Measurements from ENCODE around the gene NLRX1.
"Not testable (repeated sequence)": the region's sequence is repeated elsewhere in the genome, so short reads cannot be mapped to it uniquely, and the experiment has no call there.

NLRX1 gene

GRCh38 chr11:119188067-119188466, 19.5 kb downstream of the NLRX1 start:
- no peak for DNase-seq

GRCh38 chr11:119188887-119189286, 20.4 kb downstream of the NLRX1 start:
- DNase-seq, result no peak

GRCh38 chr11:119189393-119189792, 20.9 kb downstream of the NLRX1 start:
- no peak for DNase-seq

GRCh38 chr11:119190531-119190930, 22.0 kb downstream of the NLRX1 start:
- no peak for DNase-seq

- not testable (repeated sequence) for DNase-seq
Observed at GRCh38 chr11:119191265-119191664, 22.7 kb downstream of the NLRX1 start.

GRCh38 chr11:119192111-119192510, 23.6 kb downstream of the NLRX1 start:
- DNase-seq, result no peak

- no peak for DNase-seq
Observed at GRCh38 chr11:119193001-119193400, 24.5 kb downstream of the NLRX1 start.

GRCh38 chr11:119193626-119194025, 25.1 kb downstream of the NLRX1 start:
- DNase-seq, result no peak

- DNase-seq, result no peak
Observed at GRCh38 chr11:119194811-119195440, 26.4 kb downstream of the NLRX1 start.

- no peak for DNase-seq
Observed at GRCh38 chr11:119195680-119196079, 27.2 kb downstream of the NLRX1 start.

GRCh38 chr11:119196833-119197483, 28.4 kb downstream of the NLRX1 start:
- DNase-seq, result peak; percentile 78 to 85

GRCh38 chr11:119198925-119199324, 30.4 kb downstream of the NLRX1 start:
- no peak for DNase-seq

- not testable (repeated sequence) for DNase-seq
Observed at GRCh38 chr11:119201236-119201635, 32.7 kb downstream of the NLRX1 start.

GRCh38 chr11:119202554-119202953, 34.0 kb downstream of the NLRX1 start:
- DNase-seq, result no peak

GRCh38 chr11:119204066-119204465, 35.5 kb downstream of the NLRX1 start:
- DNase-seq, result no peak

GRCh38 chr11:119205080-119205479, 36.6 kb downstream of the NLRX1 start:
- peak; percentile 3 to 17 for DNase-seq

- DNase-seq, result peak; percentile 92 to 96
Observed at GRCh38 chr11:119205574-119206510, 37.3 kb downstream of the NLRX1 start, which contains the start of gene CBL. Gene CBL, plus strand, starts transcription at chr11:119206339. Its CDS starts 79 bp downstream, at chr11:119206418.

- DNase-seq, result peak; percentile 37 to 55
Observed at GRCh38 chr11:119206511-119207414, 38.2 kb downstream of the NLRX1 start.

GRCh38 chr11:119207415-119207960, 39.0 kb downstream of the NLRX1 start:
- no peak for DNase-seq

GRCh38 chr11:119209186-119209585, 40.7 kb downstream of the NLRX1 start:
- DNase-seq, result no peak

GRCh38 chr11:119210050-119210449, 41.5 kb downstream of the NLRX1 start:
- no peak for DNase-seq

Data from CD4-positive, alpha-beta T cell treated with Interleukin-4 for 1 hour (primary cell).